Endothelial cell of umbilical vein (primary cell): ENCODE results near the gene HDHD3. TPM values are rescaled to one million over a fixed set of nuclear protein-coding genes. Genes with fewer than 3 reads are reported as not detected.

ENCODE experiments used
- BruUV-seq: library from RNA; stranded (reverse); fragments of 400-500 nt; replicated peaks from 2 replicates; lab custom pipeline; 2021; lab: Mats Ljungman, UMichigan
- CTCF ChIA-PET: fragments of 300-600, 350-600 bp; sonication (Branson Sonifier 250); formaldehyde crosslinking; loops from one replicate; lab custom pipeline; 2021; ENCODE audit warnings: antibody characterized with exemption, inconsistent platforms; lab: Charles Lee
- POLR2A ChIA-PET: fragments of 300-600, 350-600 bp; sonication (Branson Sonifier 250); formaldehyde crosslinking; loops from one replicate; lab custom pipeline; 2021; ENCODE audit warnings: antibody characterized with exemption, inconsistent platforms; lab: Charles Lee
- DNase-seq: peaks from one replicate; pipeline ENCODE4 v3.0.0-alpha.2; 2011; ENCODE audit warnings: low read depth, low spot score
- FAIRE-seq: peaks from 2 replicates; lab custom pipeline; 2011; peaks lifted over from hg19 to GRCh38; lab: Jason Lieb, UNC
- H2AFZ ChIP-seq: 2 replicates; pipeline ENCODE4 v1.6.0; 2012; ENCODE audit warnings: low read depth, low read length, control low read depth, inconsistent platforms
- H3K27ac ChIP-seq: 2 replicates; pipeline ENCODE4 v1.5.1; 2011; ENCODE audit warnings: low read depth, mild to moderate bottlenecking, control low read depth, low read length, moderate library complexity; ENCODE audit not compliant: insufficient read depth
- H3K27me3 ChIP-seq, 2 experiments: 2 replicates each; pipeline versions ENCODE4 v1.6.0 to v1.6.1; 2011; ENCODE audit warnings: low read length in 2 of 2, mixed read lengths in 1 of 2; ENCODE audit not compliant: control insufficient read depth in 2 of 2, insufficient read depth in 2 of 2
- H3K36me3 ChIP-seq, 2 experiments: 2 replicates in 1 of 2; 3 replicates in 1 of 2; pipeline ENCODE4 v1.5.1; 2011; ENCODE audit warnings: low read length in 2 of 2, mild to moderate bottlenecking in 1 of 2, moderate library complexity in 1 of 2; ENCODE audit not compliant: control insufficient read depth in 2 of 2, insufficient read depth in 2 of 2; ENCODE audit errors: extremely low read depth in 1 of 2
- H3K4me1 ChIP-seq: 3 replicates; pipeline ENCODE4 v1.5.1; 2011; ENCODE audit warnings: mild to moderate bottlenecking, low read length; ENCODE audit not compliant: control insufficient read depth, insufficient read depth; ENCODE audit errors: extremely low read depth
- H3K4me2 ChIP-seq: 2 replicates; pipeline ENCODE4 v1.6.1; 2011; ENCODE audit warnings: low read length, control low read depth, mixed read lengths; ENCODE audit not compliant: insufficient read depth
- H3K4me3 ChIP-seq, 3 experiments: fragments of 200-600 bp in 1 of 3; sonication (generic), shearing (Covaris generic) in 1 of 3; replicated peaks in 1 of 3; 2 replicates each; pipeline ENCODE4 v1.5.1; 2011 to 2016; ENCODE audit warnings: control low read depth in 3 of 3, low read length in 3 of 3, mild to moderate bottlenecking in 2 of 3, inconsistent platforms in 1 of 3, low read depth in 1 of 3, moderate library complexity in 1 of 3; ENCODE audit not compliant: insufficient read depth in 1 of 3
- H3K79me2 ChIP-seq: 2 replicates; pipeline ENCODE4 v1.6.0; 2012; ENCODE audit warnings: low read length, inconsistent platforms; ENCODE audit not compliant: control insufficient read depth, insufficient read depth
- H3K9ac ChIP-seq: replicated peaks from 2 replicates; pipeline ENCODE3; 2011; ENCODE audit warnings: low read length, control low read depth; ENCODE audit not compliant: insufficient read depth; ENCODE audit errors: extremely low read depth
- H3K9me1 ChIP-seq: replicated peaks from 3 replicates; pipeline ENCODE4 v1.6.0; 2011; ENCODE audit warnings: mild to moderate bottlenecking, low read length; ENCODE audit not compliant: control insufficient read depth, insufficient read depth; ENCODE audit errors: extremely low read depth
- H3K9me3 ChIP-seq: replicated peaks from 2 replicates; pipeline ENCODE4 v1.5.1; 2012; ENCODE audit warnings: low read length, inconsistent platforms; ENCODE audit not compliant: control insufficient read depth, insufficient read depth
- H4K20me1 ChIP-seq: replicated peaks from 2 replicates; pipeline ENCODE3; 2011; ENCODE audit warnings: mild to moderate bottlenecking, low read length; ENCODE audit not compliant: control insufficient read depth, insufficient read depth; ENCODE audit errors: extremely low read depth
- CTCF ChIP-seq, 2 donors: IDR thresholded peaks; 1 replicate in 1 of 2; 2 replicates in 1 of 2; pipeline ENCODE4 v1.5.1; 2011; ENCODE audit warnings: low read length in 2 of 2, mild to moderate bottlenecking in 2 of 2, moderate library complexity in 2 of 2, control low read depth in 1 of 2, inconsistent platforms in 1 of 2, low read depth in 1 of 2; ENCODE audit not compliant: insufficient read depth in 1 of 2; ENCODE audit errors: extremely low read depth in 1 of 2
- EZH2 ChIP-seq: IDR thresholded peaks from 2 replicates; pipeline ENCODE4 v1.6.1; 2012; ENCODE audit warnings: borderline replicate concordance, low read depth, mild to moderate bottlenecking, moderate library complexity, low read length, inconsistent platforms; ENCODE audit not compliant: severe bottlenecking
- FOS ChIP-seq: IDR thresholded peaks from 2 replicates; pipeline ENCODE4 v1.6.1; 2011; ENCODE audit warnings: mild to moderate bottlenecking, low read length, moderate library complexity, borderline replicate concordance; ENCODE audit not compliant: insufficient read depth
- GATA2 ChIP-seq: IDR thresholded peaks from 2 replicates; pipeline ENCODE4 v1.7.0; 2011; ENCODE audit warnings: low read depth, mild to moderate bottlenecking, moderate library complexity, mixed read lengths, low read length; ENCODE audit not compliant: insufficient read length, insufficient read depth
- JUN ChIP-seq: IDR thresholded peaks from 2 replicates; pipeline ENCODE4 v1.6.1; 2011; ENCODE audit warnings: borderline replicate concordance, low read depth; ENCODE audit not compliant: insufficient read length, insufficient read depth
- MAX ChIP-seq: IDR thresholded peaks from 2 replicates; pipeline ENCODE4 v1.6.1; 2011; ENCODE audit not compliant: insufficient read depth, insufficient read length
- MYC ChIP-seq: IDR thresholded peaks from one replicate; pipeline ENCODE4 v1.6.1; 2011; ENCODE audit warnings: mild to moderate bottlenecking, low read depth, low read length
- POLR2A ChIP-seq: IDR thresholded peaks from 2 replicates; pipeline ENCODE4 v1.6.1; 2012; ENCODE audit warnings: low read depth, mild to moderate bottlenecking, control low read depth, low read length
- POLR2AphosphoS5 ChIP-seq: IDR thresholded peaks from 2 replicates; pipeline ENCODE4 v1.6.1; 2012; ENCODE audit warnings: low read depth, mild to moderate bottlenecking, control low read depth, low read length, moderate library complexity; ENCODE audit not compliant: insufficient read depth
- dilution Hi-C: fragments of 300-500 bp; cut with MboI; formaldehyde crosslinking; loops from one replicate; pipeline ENCODE4 v1.15.0; 2019; ENCODE audit warnings: low sequenced_read_pairs; ENCODE audit not compliant: extremely low pct_ligation_motif_present
- intact Hi-C: fragments of 100-400 bp; cut with micrococcal nuclease; formaldehyde crosslinking; loops from one replicate; pipeline ENCODE4 v1.10.0; 2022
- polyA plus RNA-seq, 4 experiments: library from polyadenylated mRNA; depleted of rRNA in 3 of 4; stranded (reverse) in 3 of 4; unstranded in 1 of 4; fragments of >200 nt; gene quantifications; 2 replicates each; pipeline versions ENCODE4 v1.2.1 to v1.2.3, GENCODE V29; 2011 to 2012; ENCODE audit warnings: missing spikeins in 1 of 4
- total RNA-seq: library from RNA; stranded (reverse); gene quantifications from 2 replicates; pipeline ENCODE4 v1.2.3, GENCODE V29; 2021

The HDHD3 gene
- total and polyA plus RNA-seq, 2 donors (not counting 3 experiments of a cell fraction or from before 2014, with no cell fraction given) = 7.6 to 14.1 TPM

GRCh38 chr9:113352411-113352810 lies 24.4 kb downstream of the HDHD3 start:
- H3K9me3 ChIP-seq = no peaks in the 10 kb centered on the region
- FAIRE-seq = no peak
- H2AFZ ChIP-seq = no peak overlapping the region
- no peak overlapping the region for H3K27ac ChIP-seq
- no peak for DNase-seq
- TF ChIP-seq GATA2 (no peak), FOS (no peak), POLR2A (no peak), POLR2AphosphoS5 (no peak), MYC (no peak), MAX (no peak), CTCF (IDR thresholded peaks at IDR 0.05; ENCODE audit: extremely low read depth in 1 of 2, insufficient read depth in 1 of 2, low read depth in 1 of 2, low read length in 2 of 2) (no peak), JUN (no peak), EZH2 (no peak)
- H3K36me3 ChIP-seq = no peaks in the 10 kb centered on the region
- H3K4me1 ChIP-seq = peaks cover 3% of the 10 kb centered on the region
- no peak overlapping the region for H3K4me2 ChIP-seq
- no peaks in the 10 kb centered on the region for H4K20me1 ChIP-seq
- dilution Hi-C loops = no loop called here
- BruUV-seq = no TSS peak
- H3K27me3 ChIP-seq = peaks cover 41 to 51% of the 10 kb centered on the region in 2 experiments
- H3K79me2 ChIP-seq = no peaks in the 10 kb centered on the region
- intact Hi-C loops = no loop called here
- no peak overlapping the region for H3K9ac ChIP-seq
- no peaks in the 10 kb centered on the region for H3K9me1 ChIP-seq
- ChIA-PET CTCF (no interaction called here), POLR2A (no interaction called here)
- H3K4me3 ChIP-seq = no peak overlapping the region
